GM23338 (cell line): Measurements from ENCODE around the gene CCDC175. TPM values are rescaled to one million over a fixed set of nuclear protein-coding genes. Genes with fewer than 3 reads are reported as not detected.

Experiments used
- ATAC-seq: fragments of 200-7000 bp; cut with Tn5 transposase; 3 replicates; pipeline ENCODE4 v1.9.1; 2020
- DNase-seq: peaks from one replicate; pipeline ENCODE4 v3.0.0-alpha.2; 2015; ENCODE audit warnings: low spot score
- H2AFZ ChIP-seq: fragments of 200-600 bp; sonication (generic); 2 replicates; pipeline ENCODE4 v1.8.0; 2016; ENCODE audit warnings: antibody characterized with exemption, mild to moderate bottlenecking, moderate library complexity
- H3F3A ChIP-seq: fragments of 200-600 bp; sonication (generic); replicated peaks from 2 replicates; pipeline ENCODE4 v1.8.0; 2017; ENCODE audit warnings: antibody characterized with exemption, mixed run types, low read depth
- H3K27ac ChIP-seq: fragments of 200-600 bp; sonication (generic); 2 replicates; pipeline ENCODE4 v1.6.1; 2016; ENCODE audit warnings: low read depth
- H3K27me3 ChIP-seq: fragments of 200-600 bp; sonication (generic); 2 replicates; pipeline ENCODE4 v1.8.0; 2016; ENCODE audit warnings: mild to moderate bottlenecking, mixed run types, moderate library complexity; ENCODE audit not compliant: insufficient read depth
- H3K36me3 ChIP-seq: fragments of 200-600 bp; sonication (generic); 2 replicates; pipeline ENCODE4 v1.8.0; 2016; ENCODE audit warnings: mild to moderate bottlenecking; ENCODE audit not compliant: insufficient read depth
- H3K4me1 ChIP-seq: fragments of 200-600 bp; sonication (generic); 2 replicates; pipeline ENCODE4 v1.8.0; 2016; ENCODE audit warnings: mild to moderate bottlenecking, moderate library complexity; ENCODE audit not compliant: insufficient read depth
- H3K4me2 ChIP-seq: fragments of 200-600 bp; sonication (generic); 2 replicates; pipeline ENCODE4 v1.7.1; 2017; ENCODE audit warnings: mixed run types
- H3K4me3 ChIP-seq: fragments of 200-600 bp; sonication (generic); 2 replicates; pipeline ENCODE4 v1.6.1; 2016; ENCODE audit warnings: mixed run types
- H3K79me2 ChIP-seq: fragments of 200-600 bp; sonication (generic); replicated peaks from 2 replicates; pipeline ENCODE4 v1.8.0; 2017; ENCODE audit warnings: mild to moderate bottlenecking; ENCODE audit not compliant: insufficient read depth
- H3K9me2 ChIP-seq: fragments of 200-600 bp; sonication (generic); 2 replicates; pipeline ENCODE4 v1.8.0; 2017; ENCODE audit not compliant: insufficient read depth
- H4K20me1 ChIP-seq: fragments of 200-600 bp; sonication (generic); replicated peaks from 2 replicates; pipeline ENCODE4 v1.8.0; 2017; ENCODE audit warnings: mild to moderate bottlenecking; ENCODE audit not compliant: insufficient read depth
- H3K27ac Mint-ChIP-seq: 2 replicates; pipeline ENCODE4 v1.8.0; 2020; ENCODE audit warnings: inconsistent platforms, mild to moderate bottlenecking, moderate library complexity, mixed read lengths
- H3K27me3 Mint-ChIP-seq: 3 replicates; pipeline ENCODE4 v1.8.0; 2022; ENCODE audit warnings: low read depth, mild to moderate bottlenecking, moderate library complexity, mixed read lengths, inconsistent platforms; ENCODE audit not compliant: insufficient read depth, poor library complexity
- H3K36me3 Mint-ChIP-seq: 3 replicates; pipeline ENCODE4 v1.8.0; 2021; ENCODE audit warnings: low read depth, mild to moderate bottlenecking, inconsistent platforms, moderate library complexity, mixed read lengths
- H3K4me1 Mint-ChIP-seq: 3 replicates; pipeline ENCODE4 v1.8.0; 2020; ENCODE audit warnings: mild to moderate bottlenecking, inconsistent platforms, mixed read lengths
- H3K4me3 Mint-ChIP-seq: 3 replicates; pipeline ENCODE4 v1.8.0; 2021; ENCODE audit warnings: moderate library complexity, mild to moderate bottlenecking, inconsistent platforms, mixed read lengths
- H3K9me3 Mint-ChIP-seq: 3 replicates; pipeline ENCODE4 v1.8.0; 2020; ENCODE audit warnings: moderate library complexity, mild to moderate bottlenecking, inconsistent platforms, mixed read lengths
- EZH2phosphoT487 ChIP-seq: fragments of 200-600 bp; sonication (generic); IDR thresholded peaks from one replicate; pipeline ENCODE4 v1.8.1; 2018; ENCODE audit warnings: antibody characterized with exemption; ENCODE audit not compliant: unreplicated experiment
- ZNF114 ChIP-seq: fragments of 250-450 bp; sonication (Bioruptor Pico); IDR thresholded peaks from 2 replicates; pipeline ENCODE4 v1.5.0; 2020; ENCODE audit warnings: mild to moderate bottlenecking, moderate library complexity
- ZNF331 ChIP-seq: fragments of 250-450 bp; sonication (Bioruptor Pico); IDR thresholded peaks from 2 replicates; pipeline ENCODE4 v1.5.0; 2020; ENCODE audit warnings: low read depth, mild to moderate bottlenecking, moderate library complexity
- ZNF462 ChIP-seq: fragments of 250-450 bp; sonication (Bioruptor Pico); IDR thresholded peaks from 2 replicates; pipeline ENCODE4 v1.5.0; 2020; ENCODE audit warnings: mild to moderate bottlenecking, moderate library complexity
- polyA plus RNA-seq: library from polyadenylated mRNA; unstranded; fragments of >200 nt; fragmentation: Nextera tagmentation; extraction: Ambion mirVana; gene quantifications from 2 replicates; pipeline ENCODE4 v1.2.1, GENCODE V29; 2016
- total RNA-seq: library from RNA; depleted of rRNA; stranded (reverse); fragments of >200 nt; shearing (Covaris generic); gene quantifications from 2 replicates; pipeline ENCODE4 v1.2.3, GENCODE V29; 2014

The CCDC175 gene
- total and polyA plus RNA-seq, 2 experiments from 2014 or later: 0.50 TPM; not detected in 1

GRCh38 chr14:59565087-59565486, 11.5 kb downstream of the CCDC175 start (continued):
- TF ChIP-seq EZH2phosphoT487: no peak
- no peak for TF ChIP-seq ZNF114 (CRISPR knock-in tag)
- no peak for TF ChIP-seq ZNF331 (CRISPR knock-in tag)

- no peaks in the 10 kb centered on the region for H3K27me3 ChIP-seq
- no peak overlapping the region for H3K4me3 Mint-ChIP-seq
These were observed 12.2 kb downstream of the CCDC175 start for GRCh38 chr14:59564366-59564765.

More at GRCh38 chr14:59564366-59564765, 12.2 kb downstream of the CCDC175 start:
- DNase-seq (peak; percentile 13), ATAC-seq (peak; percentile 70)
- H3K79me2 ChIP-seq: no peaks in the 10 kb centered on the region
- no peak overlapping the region for H3K27ac ChIP-seq
- no peak overlapping the region for H3K4me2 ChIP-seq
- H3K4me3 ChIP-seq: no peak overlapping the region
- H3K27ac Mint-ChIP-seq: no peak overlapping the region
- H4K20me1 ChIP-seq: no peaks in the 10 kb centered on the region
- peaks cover 31% of the 10 kb centered on the region for H3K4me1 Mint-ChIP-seq
- TF ChIP-seq ZNF462 (CRISPR knock-in tag): no peak
- no peaks in the 10 kb centered on the region for H3K9me3 Mint-ChIP-seq
- H3F3A ChIP-seq: no peaks in the 10 kb centered on the region
- H3K36me3 ChIP-seq: no peaks in the 10 kb centered on the region
- H3K9me2 ChIP-seq: no peaks in the 10 kb centered on the region
- H2AFZ ChIP-seq: no peak overlapping the region
- no peaks in the 10 kb centered on the region for H3K36me3 Mint-ChIP-seq
- peaks cover 2% of the 10 kb centered on the region for H3K27me3 Mint-ChIP-seq
- peaks cover 15% of the 10 kb centered on the region for H3K4me1 ChIP-seq
